ENCODE measurements around the gene IFIT3.

IFIT3 gene

DNA sequence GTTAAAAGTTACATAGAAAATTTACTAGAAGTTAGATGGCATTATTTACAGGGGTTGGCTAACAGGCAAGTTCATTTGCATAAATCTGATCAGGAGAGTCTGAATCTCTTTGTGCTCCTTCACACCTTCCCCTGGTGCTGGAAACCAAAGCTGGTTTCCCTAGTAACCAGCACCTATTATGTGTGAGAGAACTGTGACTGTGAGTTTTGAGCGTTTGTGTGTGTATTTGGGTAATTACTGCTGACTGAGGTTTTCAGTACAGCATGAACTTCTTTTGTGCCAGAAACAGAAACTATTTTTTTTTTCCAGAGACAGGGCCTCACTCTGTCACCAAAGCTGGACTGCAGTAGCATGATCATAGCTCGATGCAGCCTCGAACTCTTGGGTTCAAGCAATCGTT is 39.7 kb downstream of the IFIT3 start:
- TF ChIP-seq RAD21 (IDR thresholded peaks at IDR 0.05; ENCODE audit: low read depth) = no peak
- TF ChIP-seq TAF1 (IDR thresholded peaks at IDR 0.05; ENCODE audit: low read depth) = no peak
- TF ChIP-seq, protein P1, sequence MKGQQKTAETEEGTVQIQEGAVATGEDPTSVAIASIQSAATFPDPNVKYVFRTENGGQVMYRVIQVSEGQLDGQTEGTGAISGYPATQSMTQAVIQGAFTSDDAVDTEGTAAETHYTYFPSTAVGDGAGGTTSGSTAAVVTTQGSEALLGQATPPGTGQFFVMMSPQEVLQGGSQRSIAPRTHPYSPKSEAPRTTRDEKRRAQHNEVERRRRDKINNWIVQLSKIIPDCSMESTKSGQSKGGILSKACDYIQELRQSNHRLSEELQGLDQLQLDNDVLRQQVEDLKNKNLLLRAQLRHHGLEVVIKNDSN (IDR thresholded peaks at IDR 0.05) = no peak
- no peak for TF ChIP-seq TEAD4 (IDR thresholded peaks at IDR 0.05)
- no peak for TF ChIP-seq YY1 (IDR thresholded peaks at IDR 0.05; ENCODE audit: low read depth)
- no peak for TF ChIP-seq CEBPB (IDR thresholded peaks at IDR 0.05)

DNA sequence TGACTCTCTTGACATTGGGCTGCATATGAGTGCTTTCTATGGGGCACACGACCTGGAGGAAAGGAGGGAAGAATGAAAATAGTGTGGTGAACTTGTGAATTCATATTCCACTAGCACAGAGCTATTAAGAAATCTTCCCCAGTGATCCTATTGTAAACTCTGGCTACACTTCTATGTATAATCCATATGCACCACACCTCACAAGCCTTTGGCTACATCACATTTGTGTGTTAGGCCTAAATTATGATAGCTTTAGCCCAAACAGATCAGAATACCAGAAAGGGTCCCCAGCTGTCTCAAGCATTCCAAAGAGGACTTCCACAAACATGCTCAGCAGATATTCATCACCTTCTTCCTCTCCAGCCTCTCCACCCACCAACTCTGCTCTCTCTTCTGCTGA is 40.3 kb downstream of the IFIT3 start:
- TF ChIP-seq CEBPB (IDR thresholded peaks at IDR 0.05) (no peak), CREB1 (IDR thresholded peaks at IDR 0.05; ENCODE audit: low read depth) (no peak)

DNA sequence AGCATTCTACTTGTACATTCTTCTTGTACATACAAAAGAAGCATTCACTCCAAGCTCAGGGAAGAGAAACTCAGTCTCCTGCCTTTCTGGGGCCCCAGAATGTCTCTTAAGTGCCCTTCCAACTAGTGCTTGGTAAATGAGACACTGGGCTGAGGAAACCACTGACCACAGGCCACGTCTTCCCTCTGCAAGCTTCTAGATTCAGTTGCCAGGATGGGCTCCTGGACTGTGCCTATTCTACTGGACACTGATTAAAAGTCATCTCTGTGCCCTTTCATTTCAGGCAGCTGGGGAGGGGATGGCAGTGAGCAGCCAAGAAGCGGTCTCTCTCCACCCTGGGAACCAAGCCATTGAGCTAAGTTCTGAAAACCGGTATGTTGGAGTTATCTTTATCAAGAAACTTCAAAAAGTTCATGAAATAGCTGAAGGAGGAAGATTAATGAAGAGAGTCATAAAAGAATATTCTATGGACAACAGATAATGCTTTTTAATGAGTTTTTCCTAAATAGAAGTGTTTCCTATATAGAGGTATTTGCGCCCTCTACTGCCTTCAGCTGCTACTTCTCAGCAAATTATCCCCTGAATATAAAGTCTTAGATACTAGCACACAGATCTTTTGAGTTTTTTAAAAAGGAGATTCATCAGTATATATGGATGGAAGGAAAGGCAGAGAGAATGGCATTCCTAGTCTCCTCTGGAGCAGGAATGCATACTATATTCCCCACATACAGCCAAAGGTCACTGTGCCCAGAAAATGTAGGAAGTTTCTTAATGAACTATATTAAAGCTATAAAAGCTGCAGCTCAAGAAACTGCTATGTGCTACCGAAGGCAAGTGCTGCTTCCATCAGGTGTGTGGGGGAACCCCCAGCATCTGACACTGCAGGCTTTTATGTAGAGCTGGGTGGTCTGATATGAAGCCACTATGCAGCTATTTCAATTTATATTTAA is 41.6 kb downstream of the IFIT3 start:
- peak; percentile 87 for TF ChIP-seq RAD21 (IDR thresholded peaks at IDR 0.05; ENCODE audit: low read depth)
- TF ChIP-seq, protein P1 (IDR thresholded peaks at IDR 0.05) = no peak
- TF ChIP-seq, protein P2, sequence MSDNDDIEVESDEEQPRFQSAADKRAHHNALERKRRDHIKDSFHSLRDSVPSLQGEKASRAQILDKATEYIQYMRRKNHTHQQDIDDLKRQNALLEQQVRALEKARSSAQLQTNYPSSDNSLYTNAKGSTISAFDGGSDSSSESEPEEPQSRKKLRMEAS (IDR thresholded peaks at IDR 0.05) = no peak

DNA sequence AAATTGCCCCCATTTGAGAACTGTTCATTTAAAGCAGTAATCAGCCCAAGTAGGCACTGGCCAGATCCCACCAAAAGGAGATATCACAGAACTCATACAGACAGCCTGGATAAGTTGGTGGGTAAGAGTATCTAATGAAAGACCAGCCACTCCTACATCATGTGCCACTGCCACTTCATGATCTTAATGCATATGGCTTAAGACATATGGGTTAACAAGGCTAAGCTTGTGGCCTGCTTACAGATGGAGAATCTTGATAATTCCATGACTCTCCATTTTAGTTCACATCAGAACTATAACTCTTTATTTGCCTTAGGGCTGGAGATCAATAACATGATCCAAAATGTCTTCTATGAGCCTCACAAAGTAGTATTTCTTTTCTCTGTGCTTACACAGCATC is 43.3 kb downstream of the IFIT3 start:
- TF ChIP-seq YY1 (IDR thresholded peaks at IDR 0.05; ENCODE audit: low read depth) = no peak
- no peak for TF ChIP-seq CEBPB (IDR thresholded peaks at IDR 0.05)
- no peak for TF ChIP-seq FOXM1 (IDR thresholded peaks at IDR 0.05; ENCODE audit: borderline replicate concordance, low read depth)
- TF ChIP-seq, protein P1 (IDR thresholded peaks at IDR 0.05) = no peak
- TF ChIP-seq, protein P2 (IDR thresholded peaks at IDR 0.05) = no peak
- TF ChIP-seq NFIC (IDR thresholded peaks at IDR 0.05) = no peak

DNA sequence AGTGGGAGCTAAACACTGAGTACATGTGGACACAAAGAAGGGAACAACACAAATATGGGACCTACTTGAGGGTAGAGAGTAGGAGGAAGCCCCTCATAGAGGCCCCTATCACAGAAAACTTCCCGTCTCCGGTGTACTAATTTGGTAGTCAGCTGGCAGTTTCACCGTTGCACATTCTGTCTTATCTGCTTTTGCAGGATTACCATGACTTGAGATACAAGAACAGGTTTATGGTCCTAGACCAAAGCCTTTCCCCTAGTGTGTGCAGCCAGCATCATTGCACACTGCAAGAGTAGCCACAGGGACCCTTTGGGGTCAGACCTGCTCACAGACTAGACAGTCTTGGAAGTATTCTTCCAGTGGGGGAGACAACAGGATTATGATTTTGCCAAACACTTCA is 44.2 kb downstream of the IFIT3 start:
- TF ChIP-seq EGR1 (IDR thresholded peaks at IDR 0.05) = no peak
- TF ChIP-seq TCF12 (IDR thresholded peaks at IDR 0.05; ENCODE audit: low read depth) = no peak
- no peak for TF ChIP-seq EP300 (IDR thresholded peaks at IDR 0.05; ENCODE audit: borderline replicate concordance)
- no peak for TF ChIP-seq ZBTB7A (IDR thresholded peaks at IDR 0.05; ENCODE audit: low read depth)
- TF ChIP-seq, protein P1 (IDR thresholded peaks at IDR 0.05) = no peak
- no peak for TF ChIP-seq NFIC (IDR thresholded peaks at IDR 0.05)
- TF ChIP-seq YY1 (IDR thresholded peaks at IDR 0.05; ENCODE audit: low read depth) = no peak
- no peak for TF ChIP-seq RAD21 (IDR thresholded peaks at IDR 0.05; ENCODE audit: low read depth)
- no peak for TF ChIP-seq FOXM1 (IDR thresholded peaks at IDR 0.05; ENCODE audit: borderline replicate concordance, low read depth)
- no peak for TF ChIP-seq CEBPB (IDR thresholded peaks at IDR 0.05)
- TF ChIP-seq, protein P3, sequence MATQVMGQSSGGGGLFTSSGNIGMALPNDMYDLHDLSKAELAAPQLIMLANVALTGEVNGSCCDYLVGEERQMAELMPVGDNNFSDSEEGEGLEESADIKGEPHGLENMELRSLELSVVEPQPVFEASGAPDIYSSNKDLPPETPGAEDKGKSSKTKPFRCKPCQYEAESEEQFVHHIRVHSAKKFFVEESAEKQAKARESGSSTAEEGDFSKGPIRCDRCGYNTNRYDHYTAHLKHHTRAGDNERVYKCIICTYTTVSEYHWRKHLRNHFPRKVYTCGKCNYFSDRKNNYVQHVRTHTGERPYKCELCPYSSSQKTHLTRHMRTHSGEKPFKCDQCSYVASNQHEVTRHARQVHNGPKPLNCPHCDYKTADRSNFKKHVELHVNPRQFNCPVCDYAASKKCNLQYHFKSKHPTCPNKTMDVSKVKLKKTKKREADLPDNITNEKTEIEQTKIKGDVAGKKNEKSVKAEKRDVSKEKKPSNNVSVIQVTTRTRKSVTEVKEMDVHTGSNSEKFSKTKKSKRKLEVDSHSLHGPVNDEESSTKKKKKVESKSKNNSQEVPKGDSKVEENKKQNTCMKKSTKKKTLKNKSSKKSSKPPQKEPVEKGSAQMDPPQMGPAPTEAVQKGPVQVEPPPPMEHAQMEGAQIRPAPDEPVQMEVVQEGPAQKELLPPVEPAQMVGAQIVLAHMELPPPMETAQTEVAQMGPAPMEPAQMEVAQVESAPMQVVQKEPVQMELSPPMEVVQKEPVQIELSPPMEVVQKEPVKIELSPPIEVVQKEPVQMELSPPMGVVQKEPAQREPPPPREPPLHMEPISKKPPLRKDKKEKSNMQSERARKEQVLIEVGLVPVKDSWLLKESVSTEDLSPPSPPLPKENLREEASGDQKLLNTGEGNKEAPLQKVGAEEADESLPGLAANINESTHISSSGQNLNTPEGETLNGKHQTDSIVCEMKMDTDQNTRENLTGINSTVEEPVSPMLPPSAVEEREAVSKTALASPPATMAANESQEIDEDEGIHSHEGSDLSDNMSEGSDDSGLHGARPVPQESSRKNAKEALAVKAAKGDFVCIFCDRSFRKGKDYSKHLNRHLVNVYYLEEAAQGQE (IDR thresholded peaks at IDR 0.05; ENCODE audit: low read depth) = no peak
- TF ChIP-seq, protein P2 (IDR thresholded peaks at IDR 0.05) = no peak
- no peak for TF ChIP-seq TEAD4 (IDR thresholded peaks at IDR 0.05)
- no peak for TF ChIP-seq TAF1 (IDR thresholded peaks at IDR 0.05; ENCODE audit: low read depth)
- TF ChIP-seq CREB1 (IDR thresholded peaks at IDR 0.05; ENCODE audit: low read depth) = no peak

DNA sequence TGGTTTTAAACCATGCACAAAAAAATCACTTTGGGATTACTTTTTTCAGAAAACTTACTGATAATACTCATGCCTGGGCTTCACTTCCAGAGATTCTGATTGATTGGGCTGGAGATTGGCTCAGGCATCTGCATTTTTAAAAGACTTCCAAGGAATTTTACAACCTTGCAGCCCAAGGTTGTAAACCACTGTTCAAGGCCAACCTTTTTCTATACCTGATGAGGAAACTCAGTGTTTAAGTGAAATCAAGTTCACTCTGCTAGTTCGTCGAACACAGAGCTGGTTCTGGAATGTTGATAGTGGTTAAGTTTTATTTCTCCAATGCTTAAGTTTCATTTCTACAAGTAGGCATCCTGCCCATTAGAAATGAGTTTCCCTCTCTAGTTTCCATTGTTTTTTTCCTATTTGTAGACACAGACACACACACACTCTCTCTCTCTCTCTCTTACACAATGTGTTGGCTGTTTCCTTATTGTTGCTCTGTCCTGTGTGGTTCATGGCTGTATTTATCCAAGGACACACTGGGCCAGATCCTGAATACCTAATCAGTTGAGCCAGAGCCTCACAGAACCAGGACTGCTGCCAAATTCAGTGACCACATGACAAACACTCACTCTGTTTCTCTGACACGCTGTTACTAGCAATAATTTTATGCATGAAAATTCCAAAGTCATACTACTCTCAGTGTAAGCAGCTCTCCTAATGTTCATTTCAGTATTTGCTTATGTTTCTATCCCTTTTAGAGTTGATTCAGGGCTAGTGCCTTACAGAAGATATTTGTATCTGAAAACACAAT is 46.3 kb downstream of the IFIT3 start:
- TF ChIP-seq TCF12 (IDR thresholded peaks at IDR 0.05; ENCODE audit: low read depth) (no peak), CEBPB (IDR thresholded peaks at IDR 0.05) (peak; percentile 87), NFIC (IDR thresholded peaks at IDR 0.05) (peak; percentile 59; the same call in 1 of the 2 replicates)
- TF ChIP-seq, protein P1 (IDR thresholded peaks at IDR 0.05) = 0 out of 2 replicates have a peak, but pooled peaks have one; percentile 46

Data from Ishikawa (cell line).